ENCODE results near the gene CDKL5.

Gene CDKL5

DNA sequence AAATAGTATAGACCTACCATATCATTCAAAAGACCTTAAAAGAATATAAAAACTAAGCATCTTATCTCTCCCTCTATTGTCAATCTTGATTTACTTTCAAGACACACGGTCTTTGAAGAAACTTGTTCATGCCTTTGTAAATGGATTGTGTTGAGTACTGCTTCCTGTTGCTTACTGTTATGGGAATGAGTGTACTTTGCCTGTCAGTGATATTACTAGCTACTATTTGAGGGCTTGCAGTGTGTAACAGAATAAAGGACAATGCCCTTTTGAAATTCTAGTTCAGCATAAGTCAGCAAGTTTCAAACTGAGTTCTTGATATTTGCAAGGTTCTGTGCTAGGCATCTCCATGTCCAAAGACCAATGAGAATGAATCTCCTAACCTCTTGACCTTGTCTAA, 36.0 kb downstream of the CDKL5 start:
- no peak for DNase-seq

DNA sequence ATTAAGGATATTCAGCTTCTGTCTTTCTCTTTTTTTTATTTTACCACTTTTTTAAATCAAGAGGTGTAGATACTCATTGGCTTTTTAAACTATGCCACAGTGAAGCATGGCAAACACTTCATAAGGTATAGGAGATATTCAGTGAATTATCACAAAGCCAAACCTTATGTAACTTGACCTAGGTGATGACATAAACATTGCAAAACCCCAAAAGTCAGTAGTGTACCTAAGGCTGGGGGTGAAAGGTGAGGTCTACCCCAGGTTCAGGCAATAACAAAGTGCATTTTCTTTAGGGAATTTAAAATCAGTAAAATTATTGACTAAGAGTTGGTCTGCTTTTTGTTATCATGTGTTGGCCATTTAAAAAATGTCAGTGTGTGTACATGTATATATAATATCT, 39.1 kb downstream of the CDKL5 start:
- no peak for DNase-seq

DNA sequence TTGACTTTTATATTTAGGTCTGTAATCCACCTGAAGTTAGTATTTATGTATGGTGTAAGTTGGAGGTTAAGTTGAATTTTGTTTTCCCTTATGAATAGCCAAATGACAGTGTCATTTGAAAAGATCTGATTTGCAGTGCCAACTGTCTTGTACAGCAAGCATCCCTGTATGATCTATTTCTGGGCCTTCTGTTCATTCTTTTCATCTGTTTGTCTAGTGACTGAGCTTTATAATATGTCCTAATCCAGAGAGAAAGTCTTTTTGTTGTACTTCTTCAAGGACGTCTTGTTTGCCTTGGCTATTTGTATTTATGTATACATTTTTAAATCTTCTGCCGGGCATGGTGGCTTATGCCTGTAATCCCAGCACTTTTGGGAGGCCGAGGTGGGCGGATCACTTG, 39.6 kb downstream of the CDKL5 start:
- DNase-seq = no peak

DNA sequence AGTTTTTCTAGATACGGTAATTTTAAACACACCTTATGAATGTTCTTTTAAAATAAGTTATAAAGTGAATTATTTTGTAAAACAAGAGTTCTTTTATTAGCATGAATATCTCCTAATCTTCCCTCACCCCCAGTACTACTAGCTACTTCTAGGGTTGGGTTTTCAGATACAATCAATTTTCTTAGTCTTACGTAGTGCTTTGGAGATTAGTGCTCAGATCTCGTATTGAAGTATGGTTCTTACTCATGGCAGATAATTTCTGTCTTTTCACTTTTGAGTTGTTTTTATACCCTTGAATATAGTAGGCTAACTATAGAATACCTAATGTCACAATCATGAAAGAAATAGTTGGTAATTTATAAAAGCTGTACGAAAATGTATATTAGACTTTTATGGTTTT, 43.2 kb downstream of the CDKL5 start:
- DNase-seq = no peak

DNA sequence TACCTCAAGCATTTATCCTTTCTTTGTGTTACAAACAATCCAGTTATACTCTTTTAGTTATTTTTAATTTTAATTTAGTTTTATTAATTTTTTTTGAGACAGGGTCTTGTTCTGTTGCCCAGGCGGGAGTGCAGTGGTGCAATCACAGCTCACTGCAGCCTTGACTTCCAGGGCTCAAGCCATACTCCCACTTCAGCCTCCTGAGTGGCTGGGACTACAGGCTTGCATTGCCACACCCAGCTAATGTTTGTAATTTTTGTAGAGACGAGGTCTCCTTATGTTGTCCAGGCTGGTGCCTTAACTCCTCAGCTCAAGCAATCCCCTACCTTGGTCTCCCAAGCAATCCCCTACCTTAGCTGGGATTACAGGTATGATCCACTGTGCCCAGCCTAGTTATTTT, 45.9 kb downstream of the CDKL5 start:
- DNase-seq = no peak

DNA sequence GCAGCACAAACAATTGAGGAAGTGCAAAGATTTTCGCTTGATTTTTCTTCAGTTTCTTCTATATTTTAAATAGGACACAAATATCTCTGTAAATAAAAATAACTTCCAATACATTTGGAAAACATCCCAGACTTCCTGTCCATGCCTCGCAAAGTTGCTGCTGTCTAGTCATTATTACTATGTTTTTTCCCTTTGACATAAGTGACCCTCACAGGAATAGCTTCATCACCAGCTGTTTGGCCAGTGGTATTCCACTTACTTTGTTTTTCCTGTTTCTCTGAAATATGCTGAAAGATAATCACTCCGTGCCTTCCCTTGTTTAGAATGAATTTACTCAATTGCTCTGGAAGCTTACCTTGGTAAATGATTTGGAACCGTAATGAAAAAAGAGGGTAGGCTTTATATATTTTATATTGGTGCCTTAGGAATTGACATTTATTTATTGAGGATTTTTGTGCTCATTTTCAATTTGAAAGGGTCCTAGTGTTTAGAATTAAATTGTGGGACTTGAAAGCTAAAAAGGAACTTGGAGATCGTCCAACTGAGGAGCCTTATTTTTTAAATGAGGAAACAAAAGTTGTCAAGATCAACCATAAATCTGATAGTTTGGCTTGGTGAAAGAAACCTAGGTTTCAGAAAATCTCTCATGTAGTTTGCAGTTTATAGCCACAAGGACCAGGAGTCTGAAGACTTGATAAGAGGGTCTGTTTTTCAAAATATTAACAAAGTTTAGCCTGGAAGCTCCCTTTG, 65.6 kb downstream of the CDKL5 start:
- DNase-seq = no peak

DNA sequence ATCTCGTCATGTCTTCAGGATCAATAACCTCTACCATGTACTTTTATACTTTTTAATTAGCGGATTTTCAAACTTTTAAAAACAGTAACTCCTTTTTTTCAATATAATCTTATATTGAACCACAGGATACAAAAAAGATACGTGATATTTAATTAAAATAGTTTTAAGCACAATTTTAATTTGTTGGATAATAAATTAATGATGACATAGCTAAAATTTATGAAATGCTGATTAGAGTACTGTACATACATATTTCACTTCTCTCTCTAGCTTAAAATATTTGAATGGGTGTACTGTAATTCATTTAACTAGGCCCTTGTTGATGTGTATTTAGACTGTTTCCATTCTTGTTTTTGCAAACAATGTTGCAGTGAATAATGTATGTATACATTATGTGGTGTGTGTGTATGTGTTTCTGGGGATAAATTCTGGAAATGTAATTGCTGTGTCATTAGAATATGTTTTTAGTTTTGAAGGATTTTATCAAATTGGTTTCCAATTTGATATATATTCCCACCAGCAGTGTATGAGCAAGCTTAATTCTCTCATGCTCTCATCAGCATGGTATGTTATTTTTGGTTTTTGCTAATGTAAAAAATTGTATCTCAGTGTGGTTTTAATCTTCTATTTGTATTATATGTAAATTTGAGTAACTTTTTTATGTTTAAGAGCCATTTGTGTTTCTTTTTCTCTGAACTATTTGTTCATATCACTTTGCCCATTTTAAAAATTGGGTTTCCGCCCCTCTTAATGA, 66.4 kb downstream of the CDKL5 start:
- DNase-seq = no peak

DNA sequence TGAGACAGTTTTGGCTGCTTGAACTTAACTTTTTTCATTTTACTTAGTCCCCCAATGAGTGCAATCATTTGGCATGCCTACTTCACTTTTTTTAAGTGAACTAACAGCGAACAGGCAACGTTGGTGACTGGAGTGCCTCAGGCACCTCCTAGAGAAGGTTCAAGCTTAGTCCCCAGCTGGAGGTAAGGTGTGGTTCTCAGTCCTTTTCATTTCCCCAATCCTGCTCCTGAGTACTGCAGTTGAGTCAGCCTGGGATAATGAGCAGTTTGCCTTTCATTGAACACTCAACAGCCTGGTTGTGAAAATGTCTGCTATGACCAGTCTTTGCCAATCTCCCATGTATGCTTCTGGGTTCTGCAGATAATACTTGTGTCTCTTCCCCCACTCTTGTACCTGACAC, 109.5 kb downstream of the CDKL5 start:
- no peak for DNase-seq

DNA sequence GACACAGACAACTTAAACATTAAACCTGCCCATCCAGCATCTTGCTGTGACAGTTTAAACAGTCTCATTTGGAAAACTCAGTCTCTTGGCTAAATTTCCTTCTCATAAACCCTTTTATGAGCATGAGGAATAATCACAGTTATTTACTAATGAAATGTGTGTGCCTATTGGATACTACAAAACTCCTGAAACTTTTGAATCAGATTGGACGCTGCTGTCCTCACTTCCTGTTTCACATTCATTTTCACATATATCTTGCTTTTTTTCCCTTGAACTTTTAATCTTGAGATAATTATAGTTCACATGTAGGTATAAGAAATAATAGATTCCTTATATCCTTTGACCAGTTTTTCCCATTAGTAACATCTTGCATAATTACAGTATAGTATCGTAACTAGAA, 111.7 kb downstream of the CDKL5 start:
- no peak for DNase-seq

DNA sequence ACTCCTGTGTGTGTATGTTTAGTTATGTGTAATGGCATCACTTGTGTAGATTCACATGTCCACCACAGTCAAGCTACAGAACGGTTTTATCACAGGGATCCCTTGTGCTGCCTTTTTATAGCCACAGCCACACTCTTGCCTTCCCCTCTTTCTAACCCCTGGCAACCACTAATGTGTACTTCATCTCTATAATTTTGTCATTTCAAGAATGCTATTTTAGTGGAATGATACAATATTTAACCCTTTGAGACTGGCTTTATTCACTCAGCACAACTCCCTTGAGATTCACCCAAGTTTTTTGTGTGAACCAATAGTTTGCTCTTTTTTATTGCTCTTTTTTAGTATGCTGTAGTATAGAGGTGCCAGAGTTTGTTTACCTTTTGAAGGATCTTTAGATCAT, 112.1 kb downstream of the CDKL5 start:
- no peak for DNase-seq

DNA sequence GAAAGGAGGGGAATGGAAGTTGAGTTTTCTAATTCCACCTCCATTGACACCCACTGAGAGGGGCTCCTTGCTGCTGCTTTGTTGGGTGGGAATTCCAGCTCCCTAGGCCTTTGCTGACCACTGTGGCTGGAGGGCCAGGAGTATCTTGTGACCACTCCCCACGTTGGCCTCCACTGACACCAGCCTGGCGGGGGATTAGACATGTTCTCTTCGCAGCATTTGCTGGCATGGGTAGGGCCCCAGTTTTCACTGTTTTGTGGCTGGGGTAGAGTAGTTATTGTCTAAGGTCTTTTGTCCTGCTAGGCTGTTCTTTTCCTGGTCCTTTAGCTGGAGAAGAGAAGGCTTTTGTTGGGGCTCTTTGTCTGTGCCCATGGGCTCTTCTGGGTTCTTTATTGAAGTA, 116.7 kb downstream of the CDKL5 start:
- DNase-seq = no peak

DNA sequence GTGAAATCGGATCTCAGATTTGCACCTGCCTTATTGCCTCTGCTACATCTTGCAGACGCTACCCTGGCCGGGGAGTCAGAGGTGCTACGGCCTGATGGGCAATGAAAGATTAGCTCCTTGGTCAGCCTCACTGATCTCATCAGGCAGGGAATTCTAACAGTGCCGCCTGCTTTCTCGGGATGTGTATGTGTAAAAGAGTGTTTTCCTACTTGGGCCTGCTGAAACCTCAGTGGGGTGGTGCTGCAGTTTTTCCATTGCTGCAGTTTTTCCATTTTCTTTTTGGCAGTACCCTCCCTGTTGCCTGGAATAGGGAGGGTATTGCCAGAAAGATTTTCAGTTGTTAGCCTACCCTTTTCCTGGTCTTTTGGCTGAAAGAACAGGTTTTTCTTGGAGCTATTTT, 117.5 kb downstream of the CDKL5 start:
- DNase-seq = no peak

DNA sequence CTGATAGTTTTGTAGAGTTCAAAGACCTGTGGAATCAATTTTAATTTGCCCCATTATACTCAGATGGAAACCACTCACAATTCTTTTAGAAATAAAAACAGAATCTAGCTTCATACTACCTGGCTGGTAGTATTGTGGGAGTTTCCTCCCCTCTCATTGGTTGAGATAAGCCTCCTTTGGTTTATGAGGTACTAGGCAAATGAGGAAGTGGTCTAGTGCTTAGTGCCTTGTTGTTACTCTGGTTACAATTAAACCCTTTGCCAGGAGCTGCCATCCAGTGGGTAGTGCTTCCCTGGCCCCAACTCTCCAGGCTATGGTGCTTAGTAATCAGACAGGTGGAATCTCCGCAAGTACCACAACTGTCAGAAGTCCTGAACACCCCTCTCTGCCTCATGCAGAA, 118.3 kb downstream of the CDKL5 start:
- no peak for DNase-seq

DNA sequence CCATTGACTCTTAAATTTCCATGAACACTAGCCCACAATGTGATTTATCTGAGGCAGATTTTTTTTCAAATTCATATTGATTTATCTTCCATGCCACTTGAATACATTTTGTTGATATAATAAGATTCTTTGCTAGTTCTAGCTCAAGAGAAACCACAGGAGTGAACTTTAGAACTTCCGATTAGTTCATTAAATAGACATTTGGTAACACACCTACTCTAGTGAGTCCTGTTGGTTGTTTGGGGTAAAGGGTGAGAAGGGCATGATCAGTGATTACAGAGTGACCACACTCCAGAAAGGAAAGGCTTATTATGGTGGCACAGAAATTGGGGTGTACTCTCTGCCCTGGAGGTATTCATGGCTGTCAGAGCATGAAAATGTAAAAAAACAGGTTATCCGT, 120.4 kb downstream of the CDKL5 start:
- DNase-seq = no peak

DNA sequence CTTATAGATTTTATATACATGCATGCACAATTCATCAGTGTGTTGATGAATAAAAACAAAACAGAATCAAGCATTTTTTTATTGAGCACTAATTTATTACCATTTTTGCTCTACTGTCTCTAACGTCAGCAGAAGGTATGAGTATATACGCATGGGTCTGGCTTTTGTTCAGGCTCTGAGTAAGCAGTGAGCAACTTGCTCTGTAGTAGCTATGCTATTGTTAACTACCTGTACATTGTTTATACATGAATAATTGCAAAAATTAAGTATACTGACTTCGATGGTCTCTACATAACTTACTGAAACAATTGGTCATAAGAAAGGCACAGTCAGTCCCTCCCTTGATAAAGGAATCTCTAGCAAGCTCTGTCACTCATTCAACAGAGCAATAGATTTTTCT, 123.6 kb downstream of the CDKL5 start:
- no peak for DNase-seq

DNA sequence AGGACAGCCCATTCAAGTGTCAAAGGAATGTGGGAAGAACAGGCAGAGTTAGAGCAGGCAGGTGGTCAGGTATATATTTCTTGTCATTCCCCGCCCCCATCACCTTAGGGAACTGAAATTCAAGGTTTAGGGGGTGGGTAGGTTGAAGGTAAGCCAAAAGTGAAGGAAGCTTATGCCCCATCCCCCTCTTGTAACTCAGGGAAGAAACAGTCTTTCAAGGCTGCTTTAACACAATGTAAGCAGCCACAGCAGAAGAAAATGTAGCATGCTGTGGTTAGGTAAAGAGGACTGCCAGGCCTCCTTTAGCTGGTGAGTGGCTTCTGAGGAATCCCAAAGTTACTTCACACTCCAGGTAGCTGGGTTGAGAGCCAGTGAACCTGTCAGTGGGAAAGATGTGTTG, 124.2 kb downstream of the CDKL5 start:
- no peak for DNase-seq

DNA sequence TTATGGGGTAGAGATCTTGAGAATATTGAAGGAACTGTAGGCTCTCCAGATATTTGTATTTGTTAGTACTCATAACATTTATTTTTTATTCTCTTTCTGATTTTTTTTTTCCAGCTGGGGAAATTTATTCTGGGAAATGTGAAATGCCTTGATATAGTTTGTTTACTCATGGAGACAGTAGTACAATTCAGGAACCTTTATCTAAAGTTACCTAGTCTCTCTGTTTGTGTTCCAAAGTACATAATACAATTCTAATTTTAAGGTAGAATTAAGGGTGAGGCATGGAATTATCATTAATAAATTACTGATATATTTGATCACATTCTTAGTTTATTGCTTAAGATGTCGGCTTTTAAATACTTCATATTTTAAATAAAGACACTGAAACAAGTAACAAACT, 132.5 kb downstream of the CDKL5 start:
- DNase-seq = no peak

DNA sequence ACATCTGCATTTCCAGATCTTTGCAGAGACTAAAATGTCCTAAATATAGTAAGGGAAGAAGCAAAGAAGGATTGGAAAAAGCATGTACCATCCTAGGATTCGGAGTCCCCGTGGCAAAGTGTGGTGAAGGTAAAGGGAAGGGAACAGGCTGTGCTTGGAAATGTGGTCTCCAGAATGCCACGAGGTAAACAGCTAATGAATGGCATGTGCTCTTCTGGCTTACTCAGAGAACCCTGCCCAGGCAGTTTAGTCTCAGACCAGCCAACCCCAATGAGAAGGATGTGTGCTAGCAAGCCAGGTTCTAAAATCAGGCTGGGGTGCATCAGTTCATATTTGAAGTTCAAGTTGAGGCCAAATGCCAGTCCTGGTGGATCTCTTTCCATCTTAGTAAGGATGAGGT, 133.4 kb downstream of the CDKL5 start:
- no peak for DNase-seq

DNA sequence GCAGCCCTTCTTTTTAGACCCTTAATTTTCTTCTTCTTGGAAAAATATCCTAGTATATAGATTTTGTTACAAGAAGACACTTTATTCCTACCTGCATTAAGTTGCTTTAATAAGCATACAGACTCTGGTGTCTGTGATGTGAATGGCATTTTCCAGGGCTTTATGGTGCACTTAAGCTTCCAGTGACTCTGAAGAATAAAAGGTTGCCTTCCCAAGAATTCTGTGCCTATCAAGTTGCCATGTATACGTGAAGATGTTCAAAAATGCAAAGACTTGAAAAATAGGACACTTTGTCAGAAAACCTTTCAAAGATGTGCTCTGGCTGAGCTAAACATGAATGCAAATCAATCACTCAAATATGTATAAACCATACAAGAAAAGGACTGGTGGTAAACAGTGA, 135.6 kb downstream of the CDKL5 start:
- DNase-seq = no peak

DNA sequence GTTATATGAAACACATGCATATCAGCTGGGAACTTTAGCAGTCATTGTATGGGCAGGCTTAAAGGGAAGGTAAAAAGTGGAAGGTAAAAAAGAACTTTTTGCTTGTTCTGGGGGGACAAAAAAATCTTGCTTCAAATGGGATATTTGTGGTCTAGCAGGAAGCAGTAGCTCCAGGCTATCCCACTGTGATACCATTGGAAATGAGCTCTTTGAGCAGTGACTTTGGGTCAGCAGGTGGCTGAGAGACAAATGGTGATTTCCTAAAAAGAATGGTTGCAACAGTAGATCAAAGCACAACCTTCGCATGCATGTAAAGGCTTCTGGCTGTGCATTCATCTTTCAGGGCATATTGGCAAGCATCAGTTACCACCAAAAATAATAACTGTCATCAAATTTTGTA, 140.3 kb downstream of the CDKL5 start:
- no peak for DNase-seq

DNA sequence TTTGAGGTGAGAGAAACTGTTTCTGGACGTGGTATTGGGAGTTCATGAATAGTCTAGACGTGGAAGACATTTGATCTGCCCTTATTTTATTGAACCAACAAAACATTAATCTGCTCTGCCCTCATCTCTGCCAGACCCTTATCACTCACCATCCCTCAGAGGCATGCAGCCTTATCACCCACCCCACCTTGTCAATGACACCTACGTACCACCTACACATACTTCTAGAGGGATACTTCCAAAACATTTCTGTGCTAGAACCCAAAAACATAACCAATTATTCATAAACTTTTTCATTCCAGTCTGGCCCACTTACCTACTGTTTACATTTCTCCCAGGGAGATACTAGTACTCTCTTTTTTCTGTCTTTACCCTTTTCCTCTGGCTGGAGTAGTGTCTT, 141.3 kb downstream of the CDKL5 start:
- DNase-seq = no peak

DNA sequence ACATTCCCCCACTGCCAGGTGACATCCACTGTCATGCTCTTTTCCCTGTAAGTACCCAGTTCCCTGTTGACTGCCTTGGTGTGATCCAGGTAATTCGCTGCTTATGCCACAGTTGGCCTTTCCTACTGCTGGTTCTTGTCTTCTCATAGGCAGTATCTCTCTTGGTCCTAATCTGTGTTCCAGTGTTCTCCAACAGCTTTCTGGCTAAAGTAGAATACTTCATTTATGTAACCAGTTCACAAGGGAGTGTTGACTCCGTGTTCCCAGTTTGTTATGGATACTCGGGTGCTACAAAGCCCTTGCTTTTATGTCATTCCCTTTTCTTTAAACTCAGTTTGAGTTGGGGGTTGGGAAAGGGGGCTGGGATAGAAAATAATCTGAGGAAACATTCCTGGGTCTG, 148.1 kb downstream of the CDKL5 start:
- DNase-seq = no peak

DNA sequence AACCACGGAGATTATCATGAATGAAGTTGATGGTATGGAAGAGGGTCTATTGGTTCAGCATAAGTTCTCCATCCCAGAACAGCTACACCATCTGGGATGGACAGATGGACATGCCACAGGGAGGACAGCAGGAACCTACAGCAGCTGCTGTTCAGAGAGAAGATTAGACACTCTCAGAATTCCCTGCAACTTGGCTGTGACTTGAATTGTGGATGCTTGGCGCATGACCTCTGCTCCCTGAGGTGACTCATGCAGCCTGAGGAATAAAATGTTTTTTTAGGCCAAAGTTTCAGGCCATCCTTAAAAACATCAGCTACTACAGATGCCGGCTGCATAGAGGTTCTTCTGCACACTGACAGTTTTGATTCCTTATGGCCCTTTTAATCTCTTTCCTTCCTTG, 149.2 kb downstream of the CDKL5 start:
- DNase-seq = no peak

DNA sequence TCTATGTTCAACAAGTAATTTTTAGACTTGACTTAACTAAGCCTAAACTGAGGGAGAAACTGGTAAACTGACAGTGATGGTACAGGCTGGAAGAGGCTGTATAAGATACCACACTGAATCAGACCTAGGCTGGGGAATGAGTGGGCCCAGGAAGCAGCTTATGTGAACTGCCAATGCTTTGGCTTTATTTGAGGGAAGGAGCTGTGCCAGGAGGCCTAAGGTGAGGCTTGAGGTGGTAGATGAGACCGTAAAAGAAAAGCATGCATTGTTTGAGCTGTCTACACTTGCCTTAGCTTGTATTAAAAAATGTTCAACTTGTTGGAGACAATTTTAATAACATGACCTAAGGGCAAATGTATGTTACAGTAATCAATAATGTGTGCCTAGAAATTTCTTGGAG, 150.3 kb downstream of the CDKL5 start:
- no peak for DNase-seq

DNA sequence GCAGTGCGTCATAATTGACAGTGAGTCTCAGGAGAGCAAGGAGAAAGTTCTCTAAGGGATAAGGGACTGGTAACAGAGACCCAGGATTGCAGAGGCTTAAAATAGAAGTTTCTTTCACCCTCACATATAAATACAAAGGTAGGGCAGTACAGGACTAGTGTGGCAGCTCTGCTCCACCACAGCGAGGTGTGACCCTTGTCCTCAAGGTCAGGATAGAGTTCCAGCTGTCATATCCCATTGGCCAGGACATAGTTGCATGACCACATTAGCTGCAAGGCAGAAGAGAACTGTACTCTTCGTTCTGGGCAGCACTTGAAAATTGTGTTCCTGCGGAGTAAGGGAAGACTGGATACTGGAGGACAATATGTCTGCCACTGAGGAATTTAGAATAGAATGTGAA, 152.0 kb downstream of the CDKL5 start:
- no peak for DNase-seq

Data from NCI-H510A treated with DMSO at 0.1 percent for 48 hours (cell line).